NCI-H1436 treated with DMSO at 0.1 percent for 48 hours (cell line): ENCODE data around the gene RNPEPL1.

Experiments
- DNase-seq: peaks from one replicate; lab custom pipeline; 2025; lab: John Stamatoyannopoulos, UW

Gene RNPEPL1

GRCh38 chr2:240564561-240565332 is 3.5 kb upstream of the RNPEPL1 start:
- DNase-seq: no peak

GRCh38 chr2:240565333-240566202 is 2.7 kb upstream of the RNPEPL1 start:
- DNase-seq: no peak

GRCh38 chr2:240566203-240567136 is 1.8 kb upstream of the RNPEPL1 start:
- DNase-seq: peak; percentile 24

- no peak for DNase-seq
These were observed 980 bp upstream of the RNPEPL1 start for GRCh38 chr2:240567137-240567871.

GRCh38 chr2:240568678-240569522 is 616 bp downstream of the RNPEPL1 start:
- no peak for DNase-seq

GRCh38 chr2:240569523-240569997 is 1.3 kb downstream of the RNPEPL1 start:
- no peak for DNase-seq

GRCh38 chr2:240569998-240570530 is 1.8 kb downstream of the RNPEPL1 start:
- DNase-seq: no peak

- DNase-seq: no peak
These were observed 2.4 kb downstream of the RNPEPL1 start for GRCh38 chr2:240570531-240571313.

GRCh38 chr2:240571314-240571973 is 3.2 kb downstream of the RNPEPL1 start:
- DNase-seq: no peak

GRCh38 chr2:240572141-240573031 is 4.1 kb downstream of the RNPEPL1 start:
- no peak for DNase-seq

GRCh38 chr2:240573071-240573515 is 4.8 kb downstream of the RNPEPL1 start:
- DNase-seq: no peak

GRCh38 chr2:240573516-240574385 is 5.5 kb downstream of the RNPEPL1 start:
- DNase-seq: no peak

- DNase-seq: no peak
These were observed 6.3 kb downstream of the RNPEPL1 start for GRCh38 chr2:240574386-240575100.

- DNase-seq: no peak
These were observed 7.0 kb downstream of the RNPEPL1 start for GRCh38 chr2:240575101-240575965.

- no peak for DNase-seq
These were observed 7.8 kb downstream of the RNPEPL1 start for GRCh38 chr2:240576036-240576435.
